ENCODE measurements around the gene SORCS2. TPM values are rescaled to one million over a fixed set of nuclear protein-coding genes. Genes with fewer than 3 reads are reported as not detected.

Gene SORCS2
- total RNA-seq, 4 donors from 2014 or later, result 0.53 to 9.9 (median 0.90) TPM

GRCh38 chr4:7565483-7565882, 373.1 kb downstream of the SORCS2 start:
- Histone ChIP-seq H3K36me3 (no peaks in the 10 kb centered on the region), H3K27me3 (no peaks in the 10 kb centered on the region), H3K4me1 (no peaks in the 10 kb centered on the region), H3K27ac (no peak overlapping the region), H3K4me3 (no peak overlapping the region), H3K9me3 (no peaks in the 10 kb centered on the region)
- no peak for DNase-seq
- TF ChIP-seq POLR2A (IDR thresholded peaks at IDR 0.05) (no peak), CTCF (IDR thresholded peaks at IDR 0.05) (no peak)

- TF ChIP-seq POLR2A (IDR thresholded peaks at IDR 0.05), result no peak
- Histone ChIP-seq H3K36me3 (no peaks in the 10 kb centered on the region), H3K27me3 (no peaks in the 10 kb centered on the region), H3K27ac (no peak overlapping the region), H3K9me3 (no peaks in the 10 kb centered on the region), H3K4me1 (no peaks in the 10 kb centered on the region), H3K4me3 (no peak overlapping the region)
- no peak for DNase-seq
Observed at GRCh38 chr4:7569810-7570783, 377.8 kb downstream of the SORCS2 start.

- Histone ChIP-seq H3K27me3 (no peaks in the 10 kb centered on the region), H3K4me3 (no peak overlapping the region), H3K27ac (no peak overlapping the region), H3K4me1 (no peaks in the 10 kb centered on the region), H3K36me3 (no peaks in the 10 kb centered on the region), H3K9me3 (peaks cover 0 to under 1% (median 0%) of the 10 kb centered on the region in 4 donors)
- TF ChIP-seq POLR2A (IDR thresholded peaks at IDR 0.05), result no peak
- DNase-seq, result no peak
Observed at GRCh38 chr4:7571001-7571400, 378.7 kb downstream of the SORCS2 start.

GRCh38 chr4:7571701-7572100, 379.4 kb downstream of the SORCS2 start:
- Histone ChIP-seq H3K27me3 (no peaks in the 10 kb centered on the region), H3K4me3 (no peak overlapping the region), H3K27ac (no peak overlapping the region), H3K36me3 (no peaks in the 10 kb centered on the region), H3K4me1 (no peaks in the 10 kb centered on the region), H3K9me3 (peaks cover 0 to 8% (median 2%) of the 10 kb centered on the region in 4 donors)
- TF ChIP-seq CTCF (IDR thresholded peaks at IDR 0.05), result no peak
- no peak for TF ChIP-seq POLR2A (IDR thresholded peaks at IDR 0.05)
- no peak for DNase-seq

GRCh38 chr4:7572894-7573293, 380.6 kb downstream of the SORCS2 start:
- Histone ChIP-seq H3K4me1 (no peaks in the 10 kb centered on the region), H3K9me3 (peaks cover 0 to 20% (median 7%) of the 10 kb centered on the region in 4 donors), H3K27ac (no peak overlapping the region), H3K4me3 (no peak overlapping the region), H3K36me3 (no peaks in the 10 kb centered on the region), H3K27me3 (no peaks in the 10 kb centered on the region)
- TF ChIP-seq CTCF (IDR thresholded peaks at IDR 0.05), result no peak
- no peak for TF ChIP-seq POLR2A (IDR thresholded peaks at IDR 0.05)
- no peak for DNase-seq

- TF ChIP-seq CTCF (IDR thresholded peaks at IDR 0.05) (no peak), POLR2A (IDR thresholded peaks at IDR 0.05) (no peak)
- DNase-seq, result no peak
- H3K36me3 ChIP-seq, result no peaks in the 10 kb centered on the region
- peaks cover 0 to 27% (median 7%) of the 10 kb centered on the region in 4 donors for H3K9me3 ChIP-seq
- H3K27me3 ChIP-seq, result no peaks in the 10 kb centered on the region
- H3K4me1 ChIP-seq, result no peaks in the 10 kb centered on the region
- no peak overlapping the region for H3K4me3 ChIP-seq
- no peak overlapping the region for H3K27ac ChIP-seq
Observed at GRCh38 chr4:7573576-7574091, 381.3 kb downstream of the SORCS2 start.

All from Peyer's patch (tissue), 4 donors.